Kidney (tissue), 14 donors: ENCODE measurements around the gene AARS2. TPM values are rescaled to one million over a fixed set of nuclear protein-coding genes. Genes with fewer than 3 reads are reported as not detected.
"Not testable (repeated sequence)": the region's sequence is repeated elsewhere in the genome, so short reads cannot be mapped to it uniquely, and the experiment has no call there.

Experiments used
- DNase-seq, 5 donors: peaks; one replicate each; pipeline ENCODE4 v3.0.0-alpha.2; 2013 to 2020
- FAIRE-seq: peaks from 2 replicates; lab custom pipeline; 2012; peaks lifted over from hg19 to GRCh38; lab: Jason Lieb, UNC
- H3K27ac ChIP-seq, 2 donors: one replicate each; pipeline ENCODE4 v1.7.0; 2013; ENCODE audit warnings: low read depth in 2 of 2, low read length in 2 of 2, inconsistent platforms in 1 of 2
- H3K27me3 ChIP-seq: one replicate; pipeline ENCODE4 v1.7.1; 2013; ENCODE audit warnings: low read length, inconsistent platforms; ENCODE audit not compliant: control insufficient read depth, insufficient read depth
- H3K36me3 ChIP-seq, 3 donors: one replicate each; pipeline versions ENCODE4 v1.7.0 to v1.7.1; 2013; ENCODE audit warnings: low read length in 3 of 3, control low read depth in 1 of 3, inconsistent platforms in 1 of 3; ENCODE audit not compliant: insufficient read depth in 3 of 3, control insufficient read depth in 2 of 3
- H3K4me1 ChIP-seq, 3 donors: one replicate each; pipeline versions ENCODE4 v1.7.0 to v1.7.1; 2013; ENCODE audit warnings: low read length in 3 of 3, inconsistent platforms in 1 of 3, low read depth in 1 of 3; ENCODE audit not compliant: control insufficient read depth in 2 of 3, insufficient read depth in 2 of 3
- H3K4me3 ChIP-seq, 3 donors: one replicate each; pipeline versions ENCODE4 v1.7.0 to v1.8.1; 2013; ENCODE audit warnings: low read length in 3 of 3, control low read depth in 1 of 3, inconsistent platforms in 1 of 3
- H3K9ac ChIP-seq, 3 donors: one replicate each; pipeline versions ENCODE4 v1.7.0 to v1.7.1; 2013; ENCODE audit warnings: low read length in 3 of 3, control low read depth in 1 of 3, inconsistent platforms in 1 of 3
- H3K9me3 ChIP-seq, 3 donors: one replicate each; pipeline versions ENCODE4 v1.7.0 to v1.7.1; 2013; ENCODE audit warnings: low read length in 3 of 3, control low read depth in 1 of 3, inconsistent platforms in 1 of 3; ENCODE audit not compliant: control insufficient read depth in 2 of 3, insufficient read depth in 1 of 3
- CTCF ChIP-seq: IDR thresholded peaks from 3 replicates; pipeline ENCODE4 v1.5.1; 2012; ENCODE audit warnings: mild to moderate bottlenecking, moderate library complexity, borderline replicate concordance; ENCODE audit not compliant: insufficient read depth; ENCODE audit errors: extremely low read depth
- intact Hi-C: fragments of 100-400 bp; cut with DNase I; formaldehyde crosslinking; loops from one replicate; pipeline ENCODE4 v1.11.1; 2022
- polyA plus RNA-seq: library from polyadenylated mRNA; stranded (reverse); fragments of 350-450 nt; fragmentation: Illumina TruSeq; extraction: RNeasy Lipid Tissue Mini Kit (QIAGEN cat#74804); gene quantifications from one replicate; pipeline ENCODE4 v1.2.3, GENCODE V29; 2014; ENCODE audit warnings: low read depth, low replicate concordance; ENCODE audit not compliant: insufficient read depth
- total RNA-seq: library from RNA; stranded (reverse); fragmentation: NEBNext Ultra II Directional; extraction: Animal tissue kit (Norgen Biotek cat#: 25700); gene quantifications from one replicate; pipeline ENCODE4 v1.2.1, GENCODE V29; 2021
- donor health status: control.
- donor health status: control.
- donor health status: control.
- donor health status: control.
- donor health status: control.
- donor health status: DM: yes; HTN: yes; CAD: no.
- donor health status: Normal renal cell carcinoma (clear cell type).

AARS2 gene
- total and polyA plus RNA-seq, 2 donors from 2014 or later = 5.4 to 12.6 TPM

- no peaks in the 10 kb centered on the region for H3K9me3 ChIP-seq
- no peak for TF ChIP-seq CTCF
- intact Hi-C loops = no loop called here
- no peak overlapping the region for H3K27ac ChIP-seq
- H3K4me3 ChIP-seq = no peak overlapping the region
- no peak for FAIRE-seq
- no peak for DNase-seq
- H3K36me3 ChIP-seq = no peaks in the 10 kb centered on the region
- no peaks in the 10 kb centered on the region for H3K4me1 ChIP-seq
- H3K9ac ChIP-seq = no peak overlapping the region
- no peaks in the 10 kb centered on the region for H3K27me3 ChIP-seq
Measured at GRCh38 chr6:44356487-44356886, 43.3 kb upstream of the AARS2 start.

- no peak overlapping the region for H3K4me3 ChIP-seq
- TF ChIP-seq CTCF = no peak
- intact Hi-C loops = no loop called here
- no peaks in the 10 kb centered on the region for H3K27me3 ChIP-seq
- no peak for DNase-seq
- H3K4me1 ChIP-seq = no peaks in the 10 kb centered on the region
- H3K9me3 ChIP-seq = no peaks in the 10 kb centered on the region
- H3K27ac ChIP-seq = no peak overlapping the region
- no peak overlapping the region for H3K9ac ChIP-seq
- H3K36me3 ChIP-seq = no peaks in the 10 kb centered on the region
- no peak for FAIRE-seq
Measured at GRCh38 chr6:44355640-44356039, 42.5 kb upstream of the AARS2 start.

- H3K9ac ChIP-seq = no peak overlapping the region
- H3K4me1 ChIP-seq = no peaks in the 10 kb centered on the region
- no peak for TF ChIP-seq CTCF
- H3K27ac ChIP-seq = no peak overlapping the region
- no peaks in the 10 kb centered on the region for H3K9me3 ChIP-seq
- H3K27me3 ChIP-seq = no peaks in the 10 kb centered on the region
- FAIRE-seq = no peak
- no peaks in the 10 kb centered on the region for H3K36me3 ChIP-seq
- DNase-seq = no peak
- intact Hi-C loops = no loop called here
- no peak overlapping the region for H3K4me3 ChIP-seq
Measured at GRCh38 chr6:44353336-44353735, 40.2 kb upstream of the AARS2 start.

GRCh38 chr6:44352259-44352658, 39.1 kb upstream of the AARS2 start:
- FAIRE-seq (no peak), DNase-seq (no peak)
- no peak for TF ChIP-seq CTCF
- Histone ChIP-seq H3K27ac (no peak overlapping the region), H3K4me1 (no peaks in the 10 kb centered on the region), H3K9ac (no peak overlapping the region), H3K4me3 (no peak overlapping the region), H3K27me3 (no peaks in the 10 kb centered on the region), H3K9me3 (no peaks in the 10 kb centered on the region), H3K36me3 (no peaks in the 10 kb centered on the region)
- intact Hi-C loops = no loop called here

GRCh38 chr6:44350650-44350994, 37.5 kb upstream of the AARS2 start:
- not testable (repeated sequence) for FAIRE-seq

More at GRCh38 chr6:44350650-44350994, 37.5 kb upstream of the AARS2 start:
- DNase-seq, H3K4me3 ChIP-seq, H3K36me3 ChIP-seq, H3K27ac ChIP-seq, H3K9me3 ChIP-seq, H3K4me1 ChIP-seq, intact Hi-C loops, H3K27me3 ChIP-seq, H3K9ac ChIP-seq: not testable (repeated sequence)
